ENCODE data around the gene GPC6.

- TF ChIP-seq POLR2AphosphoS5 (IDR thresholded peaks at IDR 0.05; ENCODE audit: insufficient read depth in 1 of 2, low read depth in 1 of 2) (no peak), CTCF (IDR thresholded peaks at IDR 0.05) (no peak)
Measured at GRCh38 chr13:93810264-93810663, 583.7 kb downstream of the GPC6 start.

Data from vagina (tissue), 2 donors.